ENCODE measurements around the gene ATP5ME.

ATP5ME gene

DNA sequence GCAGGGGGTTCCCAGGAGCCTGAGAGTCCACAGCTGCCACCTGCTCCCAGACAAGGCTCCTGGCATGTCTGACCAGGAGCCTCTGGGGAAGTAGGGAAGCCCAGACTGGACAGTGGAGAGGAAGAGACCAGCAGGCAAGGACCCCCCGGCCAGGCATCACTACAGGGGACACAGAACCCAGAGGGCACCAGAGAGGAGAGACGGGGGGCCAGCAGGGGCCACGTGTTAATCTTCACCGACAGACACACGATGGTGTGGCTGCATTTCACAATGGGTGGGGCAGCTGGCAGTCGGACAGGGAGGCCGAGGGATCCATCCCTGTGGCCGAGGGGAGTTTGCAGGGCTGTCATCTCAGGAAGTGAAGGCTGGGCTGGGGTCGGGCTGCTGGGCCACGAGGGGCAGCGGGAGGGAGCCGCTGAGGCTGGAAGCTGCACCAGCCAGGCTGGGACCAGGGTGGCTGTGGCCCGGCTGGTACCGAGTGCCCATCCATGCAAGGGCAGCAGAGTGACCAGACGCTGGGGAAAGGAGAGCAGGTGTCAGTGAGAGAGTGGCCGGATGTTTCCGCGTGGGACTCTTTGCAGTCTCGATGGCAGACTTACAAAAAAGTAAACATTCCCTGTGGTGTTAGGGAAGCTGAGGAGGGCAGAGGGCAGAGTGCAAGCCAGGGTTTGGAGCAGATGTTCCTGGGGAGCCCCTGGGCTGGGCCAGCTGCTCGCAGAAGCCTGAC lies 44.0 kb downstream of the ATP5ME start:
- Histone ChIP-seq H3K27ac (no peak overlapping the region), H3K79me2 (no peaks in the 10 kb centered on the region), H2AFZ (no peak overlapping the region), H3K9ac (no peak overlapping the region), H3K4me2 (ENCODE audit: low read length) (no peak overlapping the region), H3K27me3 (ENCODE audit: control insufficient read depth, insufficient read depth, low read length) (no peaks in the 10 kb centered on the region), H3K36me3 (ENCODE audit: control insufficient read depth, insufficient read depth, low read length) (no peaks in the 10 kb centered on the region), H3K4me1 (no peaks in the 10 kb centered on the region), H3K4me3 (ENCODE audit: low read depth, low read length) (no peak overlapping the region), H3K9me3 (ENCODE audit: control insufficient read depth, low read length) (no peaks in the 10 kb centered on the region)
- TF ChIP-seq, protein P1, sequence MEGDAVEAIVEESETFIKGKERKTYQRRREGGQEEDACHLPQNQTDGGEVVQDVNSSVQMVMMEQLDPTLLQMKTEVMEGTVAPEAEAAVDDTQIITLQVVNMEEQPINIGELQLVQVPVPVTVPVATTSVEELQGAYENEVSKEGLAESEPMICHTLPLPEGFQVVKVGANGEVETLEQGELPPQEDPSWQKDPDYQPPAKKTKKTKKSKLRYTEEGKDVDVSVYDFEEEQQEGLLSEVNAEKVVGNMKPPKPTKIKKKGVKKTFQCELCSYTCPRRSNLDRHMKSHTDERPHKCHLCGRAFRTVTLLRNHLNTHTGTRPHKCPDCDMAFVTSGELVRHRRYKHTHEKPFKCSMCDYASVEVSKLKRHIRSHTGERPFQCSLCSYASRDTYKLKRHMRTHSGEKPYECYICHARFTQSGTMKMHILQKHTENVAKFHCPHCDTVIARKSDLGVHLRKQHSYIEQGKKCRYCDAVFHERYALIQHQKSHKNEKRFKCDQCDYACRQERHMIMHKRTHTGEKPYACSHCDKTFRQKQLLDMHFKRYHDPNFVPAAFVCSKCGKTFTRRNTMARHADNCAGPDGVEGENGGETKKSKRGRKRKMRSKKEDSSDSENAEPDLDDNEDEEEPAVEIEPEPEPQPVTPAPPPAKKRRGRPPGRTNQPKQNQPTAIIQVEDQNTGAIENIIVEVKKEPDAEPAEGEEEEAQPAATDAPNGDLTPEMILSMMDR (IDR thresholded peaks at IDR 0.05), result no peak

DNA sequence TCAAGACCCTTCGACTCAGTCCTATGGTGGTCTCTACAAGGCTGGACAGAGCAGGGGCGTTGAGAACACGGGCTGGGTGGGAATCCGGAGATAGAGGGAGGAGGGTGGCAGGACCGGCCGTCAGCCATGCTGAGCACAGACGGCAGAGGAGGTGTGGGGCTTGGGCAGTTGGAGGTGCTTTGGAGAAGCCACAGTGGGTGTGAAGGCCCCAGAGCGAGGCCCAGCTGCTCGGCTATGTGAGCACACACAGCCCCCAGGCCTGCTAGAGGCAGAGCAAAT lies 44.5 kb downstream of the ATP5ME start:
- no peak overlapping the region for H3K27ac ChIP-seq
- TF ChIP-seq, protein P1 (IDR thresholded peaks at IDR 0.05), result no peak
- H3K4me3 ChIP-seq (ENCODE audit: low read depth, low read length), result no peak overlapping the region
- no peaks in the 10 kb centered on the region for H3K27me3 ChIP-seq (ENCODE audit: control insufficient read depth, insufficient read depth, low read length)
- H3K79me2 ChIP-seq, result no peaks in the 10 kb centered on the region
- no peaks in the 10 kb centered on the region for H3K4me1 ChIP-seq
- no peak overlapping the region for H3K4me2 ChIP-seq (ENCODE audit: low read length)
- H3K9me3 ChIP-seq (ENCODE audit: control insufficient read depth, low read length), result no peaks in the 10 kb centered on the region
- H3K9ac ChIP-seq, result no peak overlapping the region
- no peak overlapping the region for H2AFZ ChIP-seq
- no peaks in the 10 kb centered on the region for H3K36me3 ChIP-seq (ENCODE audit: control insufficient read depth, insufficient read depth, low read length)

DNA sequence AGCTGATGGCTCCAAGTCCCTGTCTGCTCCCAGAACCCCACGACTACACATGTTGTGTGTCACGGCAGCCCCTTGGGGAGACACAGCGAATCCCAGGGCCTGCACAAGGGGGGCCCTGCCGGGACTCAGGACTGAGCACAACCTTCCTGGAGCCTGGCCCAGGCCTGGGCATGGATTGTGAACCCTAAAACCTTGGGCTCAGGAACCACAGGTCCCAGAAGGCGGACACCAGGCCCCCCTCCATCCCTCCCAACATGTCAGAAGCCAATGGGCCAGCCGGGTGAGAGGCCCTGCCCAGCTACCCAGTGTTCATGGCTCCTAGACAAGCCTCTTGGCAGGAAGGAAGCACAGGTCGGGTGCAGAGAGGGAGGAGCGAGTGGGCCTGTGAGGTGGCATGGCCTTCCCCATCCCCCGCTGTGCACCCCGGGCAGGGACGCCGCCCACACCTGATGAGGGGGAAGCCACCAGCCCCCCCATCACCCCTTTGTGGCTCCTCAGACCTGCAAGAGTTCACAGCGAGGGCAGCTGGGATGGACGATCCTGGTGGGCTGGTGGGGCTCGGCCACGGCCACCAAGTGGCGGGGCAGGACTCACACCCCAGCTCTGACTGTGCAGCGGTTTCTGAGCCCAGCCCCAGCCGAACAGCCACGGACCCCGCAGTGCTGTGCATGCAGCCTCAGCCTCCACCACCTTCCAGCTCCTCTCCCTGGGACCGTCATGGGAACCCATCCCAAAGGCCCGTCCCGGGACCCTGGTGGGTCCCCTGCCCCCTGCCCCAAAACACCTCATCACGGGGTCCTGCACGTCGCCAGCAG lies 45.0 kb downstream of the ATP5ME start:
- H3K9ac ChIP-seq, result no peak overlapping the region
- no peak overlapping the region for H3K4me3 ChIP-seq (ENCODE audit: low read depth, low read length)
- no peak overlapping the region for H3K4me2 ChIP-seq (ENCODE audit: low read length)
- no peak overlapping the region for H3K27ac ChIP-seq
- no peaks in the 10 kb centered on the region for H3K79me2 ChIP-seq
- TF ChIP-seq, protein P1 (IDR thresholded peaks at IDR 0.05), result no peak
- no peak overlapping the region for H2AFZ ChIP-seq
- H3K9me3 ChIP-seq (ENCODE audit: control insufficient read depth, low read length), result no peaks in the 10 kb centered on the region
- H3K36me3 ChIP-seq (ENCODE audit: control insufficient read depth, insufficient read depth, low read length), result no peaks in the 10 kb centered on the region
- H3K4me1 ChIP-seq, result no peaks in the 10 kb centered on the region
- no peaks in the 10 kb centered on the region for H3K27me3 ChIP-seq (ENCODE audit: control insufficient read depth, insufficient read depth, low read length)

DNA sequence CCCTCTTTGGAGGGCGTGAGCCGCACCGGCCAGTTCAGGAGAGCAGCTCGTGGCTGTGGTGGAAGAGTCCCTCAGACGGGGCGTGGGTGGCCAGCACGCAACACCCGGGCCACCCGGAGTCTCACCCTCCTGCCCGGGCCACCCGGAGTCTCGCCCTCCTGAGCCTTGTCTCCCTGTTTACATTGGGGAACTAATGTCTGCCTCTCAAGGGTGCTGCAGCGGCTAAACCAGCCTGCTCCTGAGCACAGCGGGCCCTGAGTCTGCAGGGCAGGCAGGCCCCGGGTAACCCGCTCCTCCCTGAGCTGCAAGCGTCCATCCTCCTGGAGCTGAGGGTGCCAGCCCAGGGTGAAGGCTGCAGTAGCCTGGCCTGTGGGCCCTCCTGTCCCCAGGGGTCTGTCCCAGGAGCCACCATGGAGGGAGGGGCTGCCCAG lies 45.8 kb downstream of the ATP5ME start:
- H3K27me3 ChIP-seq (ENCODE audit: control insufficient read depth, insufficient read depth, low read length), result no peaks in the 10 kb centered on the region
- H3K27ac ChIP-seq, result no peak overlapping the region
- TF ChIP-seq, protein P1 (IDR thresholded peaks at IDR 0.05), result no peak
- no peaks in the 10 kb centered on the region for H3K4me1 ChIP-seq
- no peak overlapping the region for H3K9ac ChIP-seq
- H3K4me3 ChIP-seq (ENCODE audit: low read depth, low read length), result no peak overlapping the region
- no peaks in the 10 kb centered on the region for H3K9me3 ChIP-seq (ENCODE audit: control insufficient read depth, low read length)
- H3K4me2 ChIP-seq (ENCODE audit: low read length), result no peak overlapping the region
- H3K36me3 ChIP-seq (ENCODE audit: control insufficient read depth, insufficient read depth, low read length), result no peaks in the 10 kb centered on the region
- H3K79me2 ChIP-seq, result no peaks in the 10 kb centered on the region
- no peak overlapping the region for H2AFZ ChIP-seq

All from parathyroid adenoma (tissue), 2 donors.